Measurements from ENCODE around the gene SLC16A2.

The SLC16A2 gene

DNA sequence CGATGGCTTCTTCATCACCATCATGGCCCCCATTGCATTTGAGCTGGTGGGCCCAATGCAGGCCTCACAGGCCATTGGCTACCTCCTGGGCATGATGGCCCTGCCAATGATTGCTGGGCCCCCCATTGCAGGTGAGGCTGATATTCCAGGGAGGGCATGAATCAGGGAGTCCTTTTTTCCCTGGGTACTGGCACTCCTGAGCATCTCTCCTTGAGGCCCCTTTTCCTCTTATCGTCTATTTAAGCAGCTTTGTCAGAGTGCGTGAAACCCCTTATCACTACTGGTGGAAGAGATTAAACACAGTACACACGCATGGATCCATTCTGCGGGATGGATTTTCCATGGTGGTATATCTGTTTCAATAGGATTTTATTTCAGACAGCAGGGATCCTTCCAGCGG is 108.0 kb downstream of the SLC16A2 start:
- H3K27ac Mint-ChIP-seq = no peak overlapping the region
- no peaks in the 10 kb centered on the region for H3K36me3 Mint-ChIP-seq (ENCODE audit: low read depth)
- no peaks in the 10 kb centered on the region for H3K27me3 Mint-ChIP-seq
- peaks cover 9% of the 10 kb centered on the region for H3K4me1 Mint-ChIP-seq (ENCODE audit: low read depth)
- H3K9me3 Mint-ChIP-seq = no peaks in the 10 kb centered on the region
- no peak overlapping the region for H3K4me3 Mint-ChIP-seq

DNA sequence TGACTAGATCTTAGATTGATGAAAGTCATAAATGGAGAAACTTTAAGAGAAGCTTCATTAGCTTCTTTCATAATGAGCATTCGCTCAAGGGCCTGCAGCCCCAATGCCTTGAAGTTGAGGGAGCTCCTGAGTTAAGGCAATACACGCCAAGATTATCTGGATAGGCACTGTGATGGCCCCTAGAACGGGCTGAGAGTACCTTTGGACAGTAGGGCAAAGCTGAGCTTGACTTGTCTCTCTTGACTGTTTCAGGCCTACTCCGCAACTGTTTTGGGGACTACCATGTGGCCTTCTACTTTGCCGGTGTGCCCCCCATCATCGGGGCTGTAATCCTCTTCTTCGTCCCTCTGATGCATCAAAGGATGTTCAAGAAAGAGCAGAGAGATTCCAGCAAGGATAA is 109.8 kb downstream of the SLC16A2 start:
- no peaks in the 10 kb centered on the region for H3K36me3 Mint-ChIP-seq (ENCODE audit: low read depth)
- peaks cover 23% of the 10 kb centered on the region for H3K4me1 Mint-ChIP-seq (ENCODE audit: low read depth)
- H3K4me3 Mint-ChIP-seq = no peak overlapping the region
- no peak overlapping the region for H3K27ac Mint-ChIP-seq
- no peaks in the 10 kb centered on the region for H3K9me3 Mint-ChIP-seq
- no peaks in the 10 kb centered on the region for H3K27me3 Mint-ChIP-seq

DNA sequence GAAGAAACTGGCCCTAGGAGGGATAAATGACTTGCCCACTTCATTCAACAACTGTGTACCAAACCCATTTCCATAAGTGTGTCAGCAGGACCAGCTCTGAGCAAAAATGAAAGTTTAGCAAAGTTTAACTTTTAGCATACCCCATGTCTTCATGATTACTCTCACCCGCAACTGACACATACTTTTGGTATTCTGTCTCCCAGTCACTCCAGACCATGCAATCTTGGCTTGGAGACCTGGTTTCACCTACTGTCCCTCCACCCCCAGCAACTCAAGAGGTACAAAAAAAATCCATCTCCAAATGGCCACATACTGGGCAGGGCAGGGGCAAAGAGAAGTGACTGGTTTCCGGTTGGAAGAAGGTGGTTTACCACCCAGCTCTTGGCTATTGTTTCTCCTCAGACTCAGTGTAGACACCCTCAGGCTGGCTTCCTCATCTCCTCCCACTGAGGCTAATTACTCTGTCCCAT is 113.3 kb downstream of the SLC16A2 start:
- Mint-ChIP-seq H3K4me1 (ENCODE audit: low read depth) (peaks cover 33% of the 10 kb centered on the region), H3K9me3 (no peaks in the 10 kb centered on the region), H3K36me3 (ENCODE audit: low read depth) (no peaks in the 10 kb centered on the region), H3K4me3 (peak overlapping the region; percentile 72), H3K27ac (peak overlapping the region; percentile 83), H3K27me3 (no peaks in the 10 kb centered on the region)

DNA sequence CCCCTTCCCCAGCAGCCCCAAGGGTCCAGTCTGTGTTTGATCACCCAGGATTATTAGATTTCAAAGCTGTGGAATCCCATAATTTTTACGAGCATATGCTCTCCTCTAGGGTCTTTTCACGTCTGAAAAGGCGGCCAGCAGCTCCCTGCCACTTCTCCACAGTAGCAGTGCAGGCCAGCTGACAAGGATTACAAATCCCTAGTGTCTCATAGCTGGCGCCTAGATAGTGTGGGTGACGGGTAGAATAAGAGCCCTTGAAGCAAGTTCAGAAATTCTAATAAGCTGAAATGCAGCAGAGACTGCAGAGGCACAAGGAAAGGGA is 113.8 kb downstream of the SLC16A2 start:
- Mint-ChIP-seq H3K27ac (peak overlapping the region; percentile 83), H3K36me3 (ENCODE audit: low read depth) (no peaks in the 10 kb centered on the region), H3K27me3 (no peaks in the 10 kb centered on the region)

DNA sequence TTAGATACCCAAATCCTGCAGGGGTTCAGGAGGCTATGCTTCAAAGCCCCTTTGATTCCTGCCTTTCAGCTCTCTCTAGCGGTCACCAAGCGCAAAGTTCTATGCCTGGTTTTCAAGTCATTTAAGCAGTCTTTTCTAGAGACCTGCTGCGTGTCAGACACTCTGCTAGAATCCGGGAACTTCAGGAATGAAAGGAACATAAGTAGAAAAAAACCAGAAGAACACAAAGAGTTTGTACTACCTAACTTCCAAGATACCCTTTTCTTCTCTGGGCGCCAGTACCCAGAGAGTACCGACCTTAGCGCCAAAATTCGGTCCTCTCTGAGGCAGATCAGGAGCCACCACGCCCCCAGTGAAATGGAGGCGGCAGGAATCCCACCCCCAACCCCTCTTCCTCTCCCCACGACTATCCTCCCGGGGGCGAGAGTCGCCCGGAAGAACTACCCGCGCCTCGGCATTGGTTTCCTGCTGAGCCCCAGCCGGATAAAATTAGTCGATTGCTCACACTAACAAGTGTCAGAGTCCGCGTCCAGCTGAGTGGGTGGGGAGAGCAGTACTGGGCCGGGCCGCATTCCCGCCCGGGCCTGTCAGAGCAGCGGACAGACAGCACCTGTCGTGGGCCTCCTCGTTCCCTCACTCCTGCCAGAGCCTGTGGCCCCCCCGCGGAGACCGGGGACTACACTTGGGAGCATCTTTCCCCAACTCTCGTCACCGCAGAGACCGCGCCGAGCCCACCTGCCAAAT is 114.3 kb downstream of the SLC16A2 start:
- no peaks in the 10 kb centered on the region for H3K27me3 Mint-ChIP-seq
- H3K36me3 Mint-ChIP-seq (ENCODE audit: low read depth) = no peaks in the 10 kb centered on the region
- peak overlapping the region; percentile 72 for H3K4me3 Mint-ChIP-seq
- peak overlapping the region; percentile 87 for H3K27ac Mint-ChIP-seq
- H3K4me1 Mint-ChIP-seq (ENCODE audit: low read depth) = peaks cover 36% of the 10 kb centered on the region
- no peaks in the 10 kb centered on the region for H3K9me3 Mint-ChIP-seq

More for the DNA sequence above, 113.8 kb downstream of the SLC16A2 start:
- H3K9me3 Mint-ChIP-seq = no peaks in the 10 kb centered on the region
- peaks cover 33% of the 10 kb centered on the region for H3K4me1 Mint-ChIP-seq (ENCODE audit: low read depth)
- H3K4me3 Mint-ChIP-seq = peak overlapping the region; percentile 72

DNA sequence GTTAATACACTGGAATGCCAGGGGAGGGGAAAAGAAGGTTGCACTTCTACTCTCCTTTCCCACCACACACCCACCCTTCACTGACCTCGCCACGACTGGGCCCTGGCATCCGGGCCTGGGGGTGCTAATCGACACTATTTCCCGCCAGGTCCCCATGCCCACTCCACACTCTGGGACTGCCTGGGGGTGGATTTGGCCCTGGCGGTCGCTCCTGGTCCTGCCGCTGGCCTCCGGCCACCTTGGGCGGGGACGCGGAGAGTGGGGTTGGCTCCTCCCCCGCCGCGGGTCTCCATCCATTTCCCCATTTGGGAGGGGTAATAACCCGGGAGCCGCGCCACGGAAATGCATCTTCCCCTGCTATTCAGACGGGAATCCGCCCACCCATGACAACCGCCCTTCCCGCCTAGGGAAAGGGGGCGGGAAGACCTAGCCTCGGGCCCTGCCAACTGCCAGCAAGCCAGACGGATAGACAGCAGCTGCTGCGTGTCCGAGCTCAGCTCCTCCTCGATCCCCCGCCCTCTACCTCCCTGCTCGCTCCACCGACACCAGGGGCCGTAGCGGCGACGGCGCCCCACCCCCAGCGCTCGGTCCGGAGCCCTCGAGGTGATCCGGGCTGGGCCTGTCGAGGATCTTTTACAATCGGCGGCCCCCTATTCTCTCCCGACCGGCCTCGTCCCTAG is 115.0 kb downstream of the SLC16A2 start:
- H3K36me3 Mint-ChIP-seq (ENCODE audit: low read depth) = no peaks in the 10 kb centered on the region
- peaks cover 43% of the 10 kb centered on the region for H3K4me1 Mint-ChIP-seq (ENCODE audit: low read depth)
- H3K4me3 Mint-ChIP-seq = peak overlapping the region; percentile 72
- H3K27me3 Mint-ChIP-seq = no peaks in the 10 kb centered on the region
- no peaks in the 10 kb centered on the region for H3K9me3 Mint-ChIP-seq
- peak overlapping the region; percentile 87 for H3K27ac Mint-ChIP-seq

DNA sequence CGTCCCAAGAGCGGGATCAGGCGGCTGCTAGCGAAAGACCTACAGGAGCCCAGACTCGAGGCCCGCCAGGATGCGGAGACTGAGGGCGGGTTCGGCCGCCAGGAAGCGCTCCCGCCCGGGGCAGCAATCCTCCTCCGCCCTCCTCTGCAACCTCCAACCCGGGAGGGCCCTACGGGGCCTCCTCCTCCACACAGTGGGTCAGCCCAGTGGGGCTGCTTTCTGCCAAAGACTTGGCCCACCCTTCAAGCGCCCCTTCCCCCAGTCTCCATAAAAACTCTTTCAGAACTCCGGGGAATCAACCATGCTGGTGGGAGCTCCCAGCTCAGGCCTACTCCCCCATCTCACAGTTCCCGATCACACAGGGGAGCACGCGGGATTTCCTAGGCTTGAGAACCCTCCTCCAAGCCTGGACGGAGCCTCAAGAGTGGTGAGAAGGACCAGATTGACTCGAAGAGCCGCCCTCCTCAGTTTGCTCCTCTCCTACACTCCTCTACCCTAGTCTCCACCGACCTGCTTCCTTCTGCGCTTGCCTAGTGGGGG is 115.6 kb downstream of the SLC16A2 start:
- no peaks in the 10 kb centered on the region for H3K27me3 Mint-ChIP-seq
- peaks cover 46% of the 10 kb centered on the region for H3K4me1 Mint-ChIP-seq (ENCODE audit: low read depth)
- H3K9me3 Mint-ChIP-seq = no peaks in the 10 kb centered on the region
- peak overlapping the region; percentile 72 for H3K4me3 Mint-ChIP-seq
- no peaks in the 10 kb centered on the region for H3K36me3 Mint-ChIP-seq (ENCODE audit: low read depth)
- H3K27ac Mint-ChIP-seq = peak overlapping the region; percentile 70

DNA sequence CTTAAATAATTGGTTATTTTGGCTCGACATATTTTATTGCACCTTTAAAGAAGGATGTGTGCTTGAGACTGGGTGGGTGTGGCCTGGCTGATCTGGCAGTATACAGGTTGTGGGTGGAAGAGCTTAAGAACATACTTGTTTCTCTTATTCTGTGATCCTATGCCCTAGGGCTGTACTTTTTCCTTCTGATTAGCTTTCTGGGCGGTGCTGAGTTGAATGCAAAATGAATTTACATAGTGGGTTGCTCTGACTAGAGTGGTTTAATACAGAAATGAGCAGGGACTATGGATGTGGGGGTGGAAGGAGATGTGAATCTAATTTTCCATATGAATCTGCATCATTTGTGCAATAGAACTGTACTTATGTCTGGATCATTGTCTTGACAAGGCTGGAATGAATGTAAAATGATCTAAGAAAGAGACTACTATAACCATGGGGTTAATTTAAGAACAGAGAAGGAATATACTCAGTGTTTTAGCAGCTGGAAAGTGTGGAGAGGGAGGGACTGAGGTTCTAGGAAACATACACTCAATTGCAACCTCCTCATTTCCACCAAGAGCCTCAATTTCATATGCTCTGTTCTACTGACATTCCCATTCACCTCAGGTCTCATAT is 119.4 kb downstream of the SLC16A2 start:
- H3K27me3 Mint-ChIP-seq = no peaks in the 10 kb centered on the region
- H3K4me3 Mint-ChIP-seq = no peak overlapping the region
- H3K36me3 Mint-ChIP-seq (ENCODE audit: low read depth) = no peaks in the 10 kb centered on the region
- H3K4me1 Mint-ChIP-seq (ENCODE audit: low read depth) = peaks cover 24% of the 10 kb centered on the region
- peak overlapping the region; percentile 49 for H3K27ac Mint-ChIP-seq
- H3K9me3 Mint-ChIP-seq = no peaks in the 10 kb centered on the region

DNA sequence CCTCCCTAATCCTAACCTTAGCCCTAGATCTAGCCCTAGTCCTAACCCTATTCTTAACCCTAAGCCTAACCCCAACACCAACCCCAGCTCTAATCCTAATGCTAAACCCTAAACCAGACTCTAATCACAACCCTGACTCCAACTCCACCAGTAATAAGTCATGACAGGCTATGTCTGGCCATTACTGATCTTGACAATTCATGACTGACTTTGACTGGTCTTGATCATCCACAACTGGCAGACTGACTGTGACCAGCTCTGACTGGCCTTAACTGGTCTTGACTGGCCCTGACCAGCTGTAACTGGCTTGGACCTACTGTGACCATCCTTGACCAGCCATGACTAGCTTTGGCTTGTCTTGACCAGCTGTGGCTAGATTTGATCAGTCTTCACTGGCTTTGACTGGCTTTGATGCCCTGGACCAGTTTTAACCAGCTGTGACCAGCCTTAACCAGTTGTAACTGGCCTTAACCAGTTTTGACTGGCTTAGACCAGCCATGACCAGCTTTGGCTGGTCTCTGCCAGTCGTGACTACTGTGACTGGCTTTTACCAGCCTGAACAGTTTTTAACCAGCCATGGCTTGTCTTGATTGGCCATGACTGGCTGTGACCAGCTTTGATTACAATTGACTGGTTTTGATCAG is 124.7 kb downstream of the SLC16A2 start:
- H3K9me3 Mint-ChIP-seq = no peaks in the 10 kb centered on the region
- H3K4me3 Mint-ChIP-seq = no peak overlapping the region
- H3K4me1 Mint-ChIP-seq (ENCODE audit: low read depth) = peaks cover 15% of the 10 kb centered on the region

DNA sequence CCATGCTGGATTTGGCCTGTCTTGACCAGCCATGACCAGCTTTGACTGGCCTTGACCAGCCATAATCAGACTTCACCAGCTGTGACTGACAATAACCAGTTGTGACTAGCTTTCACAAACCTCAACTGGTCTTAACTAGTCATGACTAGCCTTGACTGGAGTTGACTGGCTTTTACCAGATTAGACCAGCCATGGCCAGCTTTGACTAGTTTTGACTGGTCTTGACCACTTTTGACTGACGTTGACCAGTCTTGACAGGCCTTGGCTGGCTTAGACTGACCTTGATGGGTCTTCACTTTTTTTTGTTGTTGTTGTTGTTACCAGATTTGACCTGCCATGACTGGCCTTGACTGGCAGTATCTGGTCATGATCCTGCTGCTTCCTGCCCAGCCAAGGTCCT is 125.7 kb downstream of the SLC16A2 start:
- H3K4me3 Mint-ChIP-seq = no peak overlapping the region
- no peaks in the 10 kb centered on the region for H3K9me3 Mint-ChIP-seq
- H3K4me1 Mint-ChIP-seq (ENCODE audit: low read depth) = peaks cover 10% of the 10 kb centered on the region
- H3K36me3 Mint-ChIP-seq (ENCODE audit: low read depth) = no peaks in the 10 kb centered on the region
- H3K27ac Mint-ChIP-seq = peak overlapping the region; percentile 38
- no peaks in the 10 kb centered on the region for H3K27me3 Mint-ChIP-seq

More for the DNA sequence above, 124.7 kb downstream of the SLC16A2 start:
- Mint-ChIP-seq H3K36me3 (ENCODE audit: low read depth) (no peaks in the 10 kb centered on the region), H3K27ac (no peak overlapping the region), H3K27me3 (no peaks in the 10 kb centered on the region)

DNA sequence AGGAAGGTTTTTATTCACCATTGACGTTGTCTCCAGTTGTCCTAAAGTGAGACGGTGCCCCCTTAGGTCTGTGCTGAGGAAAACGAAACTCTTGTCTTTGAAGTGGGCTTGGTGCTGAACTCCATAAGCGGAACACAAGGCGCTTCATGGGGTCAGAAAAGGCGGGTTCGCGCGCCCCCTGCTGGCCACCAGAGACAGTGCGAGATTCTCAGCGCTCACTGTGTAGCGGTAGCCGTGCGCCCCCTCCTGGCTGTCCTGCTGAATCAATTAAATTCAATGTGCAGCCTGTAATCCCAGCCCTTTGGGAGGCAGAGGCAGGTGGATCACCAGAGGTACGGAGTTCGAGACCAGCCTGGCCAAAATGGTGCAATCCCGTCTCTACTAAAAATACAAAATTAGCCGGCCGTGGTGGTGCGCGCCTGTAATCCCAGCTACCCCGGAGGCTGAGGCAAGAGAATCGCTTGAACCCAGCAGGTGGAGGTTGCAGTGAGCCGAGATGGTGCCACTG is 129.1 kb downstream of the SLC16A2 start:
- Mint-ChIP-seq H3K36me3 (ENCODE audit: low read depth) (no peaks in the 10 kb centered on the region), H3K27me3 (no peaks in the 10 kb centered on the region), H3K4me1 (ENCODE audit: low read depth) (peaks cover 10% of the 10 kb centered on the region), H3K9me3 (no peaks in the 10 kb centered on the region), H3K27ac (peak overlapping the region; percentile 52), H3K4me3 (peak overlapping the region; percentile 48)

DNA sequence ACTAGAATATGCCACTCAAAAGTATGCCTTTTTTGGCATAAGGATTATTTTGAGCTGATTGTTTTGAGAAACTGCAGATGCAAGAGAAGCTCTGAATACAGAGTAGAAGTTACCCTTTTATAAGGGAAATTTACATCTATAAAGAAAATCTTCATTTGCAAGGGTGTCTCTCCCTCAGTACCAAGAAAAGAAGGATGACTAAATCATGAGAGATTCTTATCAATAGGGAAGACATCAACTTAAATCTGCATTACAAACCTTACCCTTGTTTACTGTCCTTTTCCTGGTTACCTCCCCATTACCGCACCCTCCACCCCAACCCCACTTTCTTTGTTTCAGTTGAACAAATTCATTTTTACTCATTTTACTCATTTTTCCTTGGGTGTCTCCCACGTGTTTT is 130.6 kb downstream of the SLC16A2 start:
- Mint-ChIP-seq H3K4me3 (no peak overlapping the region), H3K4me1 (ENCODE audit: low read depth) (peaks cover 10% of the 10 kb centered on the region), H3K27me3 (no peaks in the 10 kb centered on the region), H3K27ac (no peak overlapping the region), H3K9me3 (no peaks in the 10 kb centered on the region), H3K36me3 (ENCODE audit: low read depth) (no peaks in the 10 kb centered on the region)

DNA sequence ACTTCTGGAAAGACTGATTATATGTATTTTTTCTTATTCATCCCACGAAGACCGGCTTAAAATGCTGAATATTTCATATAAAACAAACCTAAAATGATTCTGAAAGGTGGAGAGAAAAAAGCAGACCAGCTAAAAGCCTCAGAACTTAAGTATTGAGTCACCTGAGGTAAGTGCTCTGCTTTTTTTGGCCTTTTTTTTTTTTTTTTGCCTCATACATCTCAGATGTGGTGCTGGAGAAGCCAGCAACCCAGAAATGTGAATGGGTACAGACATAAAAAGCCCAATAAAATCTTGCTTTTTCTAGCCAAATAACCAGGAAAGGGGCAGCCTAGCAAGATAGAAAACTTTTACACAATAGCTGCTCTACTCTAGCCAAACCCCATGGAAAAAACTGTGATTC is 136.1 kb downstream of the SLC16A2 start:
- no peaks in the 10 kb centered on the region for H3K4me1 Mint-ChIP-seq (ENCODE audit: low read depth)
- no peaks in the 10 kb centered on the region for H3K27me3 Mint-ChIP-seq
- H3K36me3 Mint-ChIP-seq (ENCODE audit: low read depth) = no peaks in the 10 kb centered on the region
- H3K9me3 Mint-ChIP-seq = no peaks in the 10 kb centered on the region
- H3K4me3 Mint-ChIP-seq = no peak overlapping the region
- no peak overlapping the region for H3K27ac Mint-ChIP-seq

DNA sequence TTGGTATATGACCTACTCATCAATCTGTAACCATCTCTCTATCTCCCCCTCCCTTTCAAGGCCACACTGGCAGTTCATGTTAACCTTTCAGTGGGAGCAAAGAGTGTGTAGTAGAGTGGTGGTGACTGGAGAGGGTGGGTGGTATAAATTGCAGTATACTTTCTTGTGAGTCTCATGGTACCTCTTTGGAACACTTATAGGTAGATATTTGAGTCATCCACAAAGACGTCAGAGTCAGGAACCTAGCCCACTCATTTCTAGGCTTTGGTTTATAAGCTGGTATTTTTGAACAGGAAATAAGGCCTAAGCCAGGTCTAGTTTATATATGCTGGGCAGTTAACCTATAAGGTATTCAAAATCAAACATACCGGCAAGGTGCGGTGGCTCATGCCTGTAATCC is 156.8 kb downstream of the SLC16A2 start:
- H3K4me1 Mint-ChIP-seq (ENCODE audit: low read depth) = peaks cover 19% of the 10 kb centered on the region
- H3K27ac Mint-ChIP-seq = peak overlapping the region; percentile 78
- no peaks in the 10 kb centered on the region for H3K36me3 Mint-ChIP-seq (ENCODE audit: low read depth)
- H3K9me3 Mint-ChIP-seq = no peaks in the 10 kb centered on the region
- no peaks in the 10 kb centered on the region for H3K27me3 Mint-ChIP-seq
- H3K4me3 Mint-ChIP-seq = no peak overlapping the region

All from stimulated activated naive CD8-positive, alpha-beta T cell treated with anti-CD3 and anti-CD28 coated beads, Interleukin-15, Interleukin-2, amounts not matched to agents 100 ng/mL and 50 ng/mL, for 24 hours (primary cell).